A673 (cell line): ENCODE data around the gene CDK14.

ENCODE experiments used
- CTCF ChIP-seq: fragments of 300-800, 200-600 bp; sonication (generic); conservative IDR thresholded peaks from 2 replicates; pipeline ENCODE4 v1.5.1; 2017; ENCODE audit warnings: low read depth, mild to moderate bottlenecking, antibody characterized with exemption, low read length, moderate library complexity, mixed read lengths
- EZH2 ChIP-seq: fragments of 200-600 bp; sonication (generic); IDR thresholded peaks from 2 replicates; pipeline ENCODE4 v1.6.1; 2017; ENCODE audit warnings: borderline replicate concordance, low read depth, mild to moderate bottlenecking, mixed read lengths, antibody characterized with exemption, low read length; ENCODE audit not compliant: poor library complexity, severe bottlenecking

GRCh38 chr7:90773269-90773668, 177.1 kb downstream of the CDK14 start:
- no peak for TF ChIP-seq CTCF
- no peak for TF ChIP-seq EZH2
